HG02840 (cell line): ENCODE data around the gene SPAG16.
"Not testable (repeated sequence)": the region's sequence is repeated elsewhere in the genome, so short reads cannot be mapped to it uniquely, and the experiment has no call there.

ENCODE experiments used
- ATAC-seq: cut with Tn5 transposase; IDR thresholded peaks from one replicate; pipeline ENCODE4 v1.9.1; 2021; ENCODE audit warnings: mild to moderate bottlenecking, moderate library complexity, moderate number of reproducible peaks; ENCODE audit not compliant: unreplicated experiment, low FRiP score

Gene SPAG16

DNA sequence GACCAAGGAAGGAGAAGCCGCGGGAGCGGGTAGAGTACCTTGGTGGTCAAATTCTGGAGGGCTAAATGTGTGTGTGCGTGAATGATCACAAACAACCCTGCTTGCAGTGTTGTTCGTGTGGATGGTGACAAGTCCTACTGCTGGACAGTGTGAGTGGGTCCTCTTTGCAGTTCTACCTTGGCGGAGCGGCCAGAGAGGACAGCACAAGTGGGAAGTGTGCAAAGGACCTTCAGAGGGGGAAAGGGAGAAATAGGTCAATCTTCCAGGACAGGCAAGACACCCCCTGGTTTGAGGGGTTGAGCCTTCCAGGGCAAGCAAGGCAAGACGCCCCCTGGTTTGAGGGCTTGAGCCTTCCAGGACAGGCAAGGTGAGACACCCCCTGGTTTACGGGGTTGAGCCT lies 122.8 kb downstream of the SPAG16 start:
- ATAC-seq, result not testable (repeated sequence)

DNA sequence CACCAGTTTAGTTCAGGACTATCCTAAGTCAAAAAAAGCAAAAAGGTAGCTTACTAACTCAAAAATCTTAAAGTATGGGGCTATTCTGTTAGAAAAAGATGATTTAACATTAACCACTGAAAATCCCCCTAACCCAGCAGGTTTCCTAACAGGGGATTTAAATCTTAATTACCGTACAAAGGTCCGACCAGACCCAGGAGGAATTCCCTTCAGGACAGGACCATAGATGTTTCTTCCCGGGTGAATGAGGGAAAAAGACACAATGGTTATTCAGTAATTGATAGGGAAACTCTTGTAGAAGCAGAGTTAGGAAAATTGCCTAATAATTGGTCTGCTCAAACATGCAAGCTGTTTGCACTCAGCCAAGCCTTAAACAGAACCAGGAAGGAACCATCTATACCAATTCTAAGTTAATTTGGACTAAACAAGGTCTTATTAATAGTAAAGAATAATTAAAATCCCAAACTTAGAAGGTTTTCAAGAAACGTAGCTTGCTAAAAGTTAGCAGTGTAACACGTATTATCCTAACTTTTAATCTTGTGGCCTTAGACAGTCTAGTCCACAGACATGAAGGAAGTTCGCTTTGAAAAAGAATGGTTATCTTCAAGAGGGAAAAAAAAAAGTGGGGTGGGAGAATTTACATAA lies 124.3 kb downstream of the SPAG16 start:
- ATAC-seq, result not testable (repeated sequence)

DNA sequence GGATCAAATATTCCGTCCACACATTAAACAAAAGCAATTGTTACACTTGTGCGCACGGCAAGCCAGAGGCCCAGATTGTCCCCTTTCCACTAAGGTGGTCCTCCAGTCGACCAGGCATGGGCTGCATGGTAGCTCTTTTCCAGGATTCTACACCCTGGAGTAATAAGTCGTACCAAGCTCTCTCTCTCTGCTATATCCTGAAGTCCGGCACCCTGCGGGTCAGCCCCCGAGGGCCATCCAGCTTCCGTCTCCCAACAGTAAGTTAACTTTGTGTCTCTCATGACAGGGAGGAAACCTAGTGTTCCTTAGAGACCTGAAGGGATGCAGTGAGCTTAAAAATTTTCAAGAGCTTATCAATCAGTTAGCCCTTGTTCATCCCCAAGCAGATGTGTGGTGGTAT lies 126.4 kb downstream of the SPAG16 start:
- ATAC-seq, result not testable (repeated sequence)

DNA sequence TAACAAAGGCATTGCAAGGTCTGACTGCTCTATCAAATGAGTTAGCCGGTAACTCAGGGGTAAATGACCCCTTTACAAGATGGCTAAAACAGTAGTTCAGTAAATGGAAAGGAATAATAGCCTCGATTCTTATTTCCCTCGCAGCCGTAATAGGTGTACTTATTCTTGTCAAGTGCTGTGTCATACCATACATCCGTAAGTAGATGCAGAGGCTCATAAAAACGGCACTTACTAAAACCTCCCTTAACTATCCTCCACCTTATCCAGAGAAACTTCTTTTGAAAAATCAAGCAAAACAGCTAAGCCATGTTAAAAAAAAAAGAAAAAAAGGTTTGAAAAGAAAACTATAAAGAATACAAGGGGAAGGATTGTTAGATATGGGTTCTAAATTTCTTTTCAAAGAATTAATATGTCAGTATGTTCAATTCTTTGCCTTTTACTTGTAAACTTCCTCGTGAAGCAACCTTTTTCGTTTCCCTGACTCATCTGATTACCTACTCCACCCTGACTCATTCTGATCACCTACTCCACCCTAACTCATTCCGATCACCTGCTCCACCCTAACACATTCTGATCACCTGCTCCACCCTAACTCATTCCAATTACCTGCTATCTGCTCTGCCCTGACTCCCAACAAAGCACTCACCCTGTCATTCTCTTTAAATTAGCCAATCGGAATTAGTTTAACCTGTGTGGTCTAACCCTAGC lies 127.5 kb downstream of the SPAG16 start:
- ATAC-seq, result no peak

DNA sequence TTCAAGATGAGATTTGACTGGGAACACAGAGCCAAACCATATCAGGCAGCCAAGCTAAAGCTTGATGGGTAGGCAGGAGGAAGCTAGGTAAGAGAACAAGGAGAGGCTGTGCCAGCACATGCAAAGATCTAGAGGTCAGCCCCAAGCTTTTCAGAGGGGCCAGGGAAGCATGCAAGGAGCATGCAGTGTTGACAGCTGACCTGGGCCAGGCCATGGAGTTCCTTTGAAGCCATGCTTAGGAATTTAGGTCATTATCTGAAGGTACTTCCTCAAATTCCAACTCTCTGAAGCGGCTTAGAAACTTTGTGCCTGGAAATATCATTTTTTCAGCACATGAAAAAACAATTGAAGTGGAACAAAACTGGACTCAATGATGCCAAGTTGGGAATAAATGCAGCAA lies 130.8 kb downstream of the SPAG16 start:
- no peak for ATAC-seq

DNA sequence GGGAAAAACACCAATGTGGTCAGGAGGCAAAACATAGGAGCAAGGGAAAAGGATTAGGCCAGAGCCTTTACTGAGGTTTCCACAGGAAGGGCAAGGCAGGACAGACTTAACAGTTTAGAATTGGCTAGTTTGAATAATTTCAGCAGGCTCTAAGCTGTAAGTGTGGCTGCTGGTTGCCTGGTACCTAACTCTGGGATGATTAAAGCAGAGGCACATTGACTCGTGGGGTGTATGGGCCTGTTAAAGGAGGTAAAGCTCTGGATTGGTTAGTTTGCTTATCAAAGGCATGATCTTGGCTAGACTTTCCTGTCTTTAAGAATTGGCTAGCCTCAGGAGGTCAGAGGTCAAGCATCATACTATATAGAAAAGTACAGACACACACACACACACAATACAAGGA lies 132.6 kb downstream of the SPAG16 start:
- no peak for ATAC-seq

DNA sequence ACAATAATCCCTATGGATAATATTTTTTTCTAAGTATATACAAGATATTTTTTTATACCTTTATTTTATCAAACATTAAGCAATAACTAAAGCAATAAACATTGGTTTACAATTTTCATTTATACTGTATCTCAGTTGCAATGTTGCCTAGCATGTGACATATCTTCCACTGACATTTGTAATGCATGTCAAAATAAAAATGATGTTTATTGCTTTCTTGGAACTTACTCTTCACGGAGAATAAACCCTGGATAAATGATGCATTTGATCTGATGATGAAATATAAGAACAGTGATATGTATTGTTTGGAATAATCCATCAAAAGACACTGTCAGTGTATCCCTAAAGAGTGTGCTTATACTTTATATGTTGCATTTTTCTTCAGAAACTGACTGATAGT lies 135.7 kb downstream of the SPAG16 start:
- ATAC-seq, result no peak

DNA sequence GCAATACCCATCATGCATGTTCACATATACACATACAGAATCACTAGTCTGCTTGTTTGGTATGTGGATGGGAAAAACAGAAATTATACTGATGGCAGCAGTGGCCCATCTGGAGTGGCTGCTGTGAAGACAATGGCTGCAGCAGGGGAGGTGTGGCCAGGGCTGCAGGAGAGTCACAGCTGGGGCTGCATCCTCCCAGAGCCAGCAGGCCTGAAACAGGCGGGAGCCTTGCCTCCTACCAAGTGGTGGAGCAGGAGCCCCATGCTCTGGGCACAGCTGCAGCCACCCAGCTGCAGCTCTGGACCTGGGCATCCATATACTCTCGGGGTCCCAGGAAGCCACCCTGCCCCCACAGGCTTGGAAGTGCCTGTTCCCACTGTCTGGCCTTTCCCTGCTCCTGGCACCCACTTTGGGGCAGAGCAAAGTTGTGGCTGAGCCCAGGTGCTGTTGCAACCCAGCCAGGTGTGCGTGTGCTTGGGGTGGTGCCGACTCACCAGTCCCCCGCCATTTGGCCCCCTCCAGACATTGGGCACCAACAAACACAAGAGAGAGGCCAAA lies 136.6 kb downstream of the SPAG16 start:
- no peak for ATAC-seq

DNA sequence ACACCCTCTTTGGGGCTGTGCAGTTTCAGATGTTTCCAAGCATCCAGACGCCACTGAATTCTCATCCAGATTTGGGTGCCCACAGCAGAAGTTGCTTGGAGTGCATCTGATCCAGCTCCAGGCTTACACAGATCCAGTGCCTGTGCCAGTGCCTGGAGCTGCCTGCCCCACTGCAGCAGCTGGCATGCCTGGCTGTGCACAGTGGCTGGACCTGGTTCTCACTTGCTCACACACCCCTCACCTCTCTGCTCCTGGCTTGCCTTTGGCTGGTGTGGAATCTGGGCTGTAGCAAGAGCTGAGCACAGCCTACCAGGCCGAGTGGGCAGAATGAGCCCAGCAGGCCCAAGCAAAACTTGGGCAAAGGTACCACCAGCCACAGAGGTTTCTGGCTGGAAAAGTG lies 137.9 kb downstream of the SPAG16 start:
- no peak for ATAC-seq

DNA sequence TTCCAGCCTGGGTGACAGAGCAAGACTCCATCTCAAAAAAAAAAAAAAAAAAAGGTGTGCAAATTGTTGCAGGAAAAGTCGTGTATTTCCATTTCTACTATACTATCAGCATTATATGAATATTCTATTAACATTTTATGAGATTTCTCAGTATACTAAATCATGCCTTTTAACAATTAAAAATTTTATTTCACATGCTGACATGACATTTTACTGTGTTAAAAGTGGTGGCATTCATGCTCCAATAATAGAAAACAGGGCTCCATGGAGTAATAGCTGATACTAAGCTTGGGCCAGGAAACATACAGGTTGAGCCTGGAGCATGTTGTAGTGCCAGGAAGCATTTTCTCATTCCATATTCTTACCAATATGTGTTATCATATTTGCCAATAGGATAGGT lies 141.4 kb downstream of the SPAG16 start:
- no peak for ATAC-seq

DNA sequence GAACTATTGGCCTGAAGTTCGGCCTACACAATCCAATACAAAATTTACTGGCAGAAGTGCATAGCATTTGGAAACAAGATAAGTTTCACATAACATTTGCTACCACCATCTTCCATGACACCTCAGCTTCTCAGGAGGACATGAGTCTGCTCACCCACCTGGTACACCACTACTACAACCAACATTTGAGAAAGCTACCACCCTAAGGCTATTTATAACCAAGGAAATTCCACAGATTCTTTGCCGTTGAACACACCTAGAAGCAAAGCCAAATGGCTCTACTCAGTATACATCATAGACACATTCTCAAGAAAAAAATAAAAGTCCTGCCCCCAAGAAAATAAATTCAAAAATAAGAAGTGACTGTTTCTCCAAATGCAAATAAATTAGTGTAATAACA lies 145.3 kb downstream of the SPAG16 start:
- no peak for ATAC-seq

DNA sequence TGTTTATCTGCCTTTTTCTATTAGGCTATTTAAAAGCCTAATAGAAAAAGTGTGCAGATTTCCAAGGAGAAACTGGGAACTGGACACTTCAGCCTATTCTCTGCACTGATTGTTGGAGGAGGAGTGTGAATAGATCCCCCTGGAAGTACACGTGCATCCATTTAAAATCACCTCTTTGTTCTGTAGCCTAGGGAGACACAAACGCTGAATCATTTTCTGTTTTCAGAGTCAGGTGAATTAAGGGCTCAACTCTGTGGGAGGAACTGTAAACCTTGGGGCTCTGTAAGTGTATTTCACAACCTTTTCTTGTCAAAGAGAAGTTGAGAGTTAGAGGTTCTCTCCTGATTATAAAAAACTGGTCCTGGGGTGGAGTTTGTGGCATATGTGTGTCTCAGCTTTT lies 159.7 kb downstream of the SPAG16 start:
- no peak for ATAC-seq

DNA sequence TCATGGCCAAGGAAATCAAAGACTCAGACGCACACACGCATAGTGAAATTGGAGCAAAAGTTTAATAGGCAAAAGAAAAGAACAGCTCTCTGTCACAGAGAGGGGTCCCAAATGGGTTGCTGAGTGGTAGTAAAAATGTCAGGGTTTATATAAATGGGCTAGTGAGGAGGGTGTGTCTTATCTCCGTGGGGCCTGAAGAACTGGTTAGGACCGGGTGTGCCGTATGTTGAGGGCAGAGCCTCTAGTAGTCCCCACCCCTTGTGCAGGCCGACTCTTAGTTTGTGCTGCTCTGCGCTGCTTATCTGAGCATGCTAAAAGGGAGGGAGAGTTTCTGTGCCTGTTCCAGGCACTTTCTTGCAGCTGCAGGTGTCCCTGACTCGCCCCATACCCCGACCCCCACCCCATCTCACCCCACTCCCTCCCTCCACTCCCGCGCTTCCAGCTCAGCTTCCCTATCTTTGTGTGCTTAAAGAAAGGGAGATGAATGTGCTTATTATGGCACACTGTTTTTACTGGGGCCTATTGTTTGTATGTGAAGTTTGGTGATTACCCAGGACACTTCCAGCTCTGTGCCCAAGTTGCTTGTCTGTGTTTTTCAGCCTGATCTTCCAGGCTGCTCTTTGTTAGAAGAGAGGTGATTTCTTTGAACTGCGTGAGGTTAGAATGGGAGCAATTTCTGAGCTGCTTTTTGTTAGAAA lies 167.4 kb downstream of the SPAG16 start:
- ATAC-seq, result no peak

DNA sequence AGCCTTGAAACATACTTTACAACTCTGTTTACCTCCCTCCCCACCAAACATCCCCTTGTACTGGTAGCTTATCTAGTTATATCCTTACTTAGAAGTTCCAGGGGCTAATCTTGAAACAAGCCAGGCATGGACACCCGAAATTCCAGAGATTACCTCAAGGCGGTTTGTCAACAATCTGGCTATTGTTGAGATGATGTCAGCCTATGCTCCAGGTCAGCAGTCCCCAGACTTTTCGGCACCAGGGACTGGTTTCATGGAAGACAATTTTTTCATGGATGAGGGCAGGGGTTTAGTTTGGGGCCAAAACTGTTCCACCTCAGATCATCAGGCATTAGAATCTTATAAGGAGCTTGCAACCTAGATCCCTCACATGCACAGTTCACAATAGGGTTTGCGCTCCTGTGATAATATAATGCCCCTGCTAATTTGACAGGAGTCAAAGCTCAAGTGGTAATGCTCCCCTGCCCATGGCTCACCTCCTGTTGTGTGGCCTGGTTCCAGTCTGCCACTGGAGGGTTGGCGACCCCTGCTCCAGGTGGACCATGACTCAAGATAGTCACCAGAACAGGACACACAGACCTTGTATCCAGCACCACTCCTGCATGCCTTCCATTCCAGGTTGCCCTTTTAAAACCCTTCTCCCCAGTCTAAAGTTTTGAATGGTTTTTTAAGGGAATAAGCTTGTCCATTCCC lies 171.2 kb downstream of the SPAG16 start:
- no peak for ATAC-seq

DNA sequence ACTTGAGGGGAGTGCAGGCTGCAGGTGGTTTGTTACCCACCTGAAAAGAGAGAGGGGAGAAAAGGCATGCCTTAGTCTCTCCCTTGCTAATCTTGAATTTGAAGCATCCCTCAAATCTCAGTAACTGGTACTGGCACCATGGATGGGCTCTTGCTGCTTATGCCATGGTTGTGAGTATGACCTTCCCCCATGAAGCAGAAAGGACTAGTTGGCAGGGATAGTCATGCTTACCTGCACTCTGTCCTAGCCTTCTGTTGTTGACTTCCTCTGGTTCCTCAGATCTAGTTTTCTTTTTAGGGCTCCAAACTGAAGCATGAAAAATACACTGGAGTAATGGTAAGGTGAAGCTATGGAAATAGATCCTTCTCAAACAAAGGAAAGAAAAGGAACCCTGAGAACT lies 191.2 kb downstream of the SPAG16 start:
- ATAC-seq, result no peak

DNA sequence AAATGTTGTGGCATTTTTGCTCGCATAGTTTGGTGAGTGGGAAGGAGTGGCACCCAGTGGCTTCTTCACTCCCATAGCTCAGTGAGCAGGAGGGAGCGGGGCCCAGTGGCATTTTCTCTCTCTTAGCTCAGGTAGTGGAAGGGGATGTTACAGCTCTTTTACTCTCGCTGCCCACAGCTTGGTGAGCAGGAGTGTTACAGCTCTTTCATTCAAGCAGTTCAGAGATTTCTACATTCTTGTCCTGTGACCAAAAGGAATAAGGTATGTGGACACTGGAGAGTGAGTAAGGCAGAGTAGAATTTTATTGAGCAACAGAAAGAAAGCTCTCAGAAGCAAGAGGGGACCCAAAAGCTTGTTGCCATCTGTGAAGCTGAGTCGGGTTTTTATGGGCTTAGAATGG lies 192.4 kb downstream of the SPAG16 start:
- no peak for ATAC-seq

DNA sequence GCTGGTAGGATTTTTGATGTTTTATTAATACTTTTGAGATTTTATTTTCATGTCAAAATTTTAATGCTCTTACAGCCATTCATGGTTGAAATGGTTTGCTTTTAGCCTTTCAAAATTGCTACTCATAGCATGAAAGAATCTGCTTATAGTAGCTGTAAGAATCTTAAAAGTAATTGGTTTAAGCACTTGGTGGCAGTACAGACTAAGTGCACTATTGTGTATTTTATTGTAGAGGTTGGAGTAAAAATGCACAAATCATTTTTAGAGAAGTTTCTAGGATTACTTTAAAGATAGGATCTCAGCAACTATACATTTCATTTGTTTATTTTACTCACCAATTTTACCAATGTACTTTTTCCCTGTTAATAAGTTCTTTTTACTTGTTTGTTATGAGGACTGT lies 205.8 kb downstream of the SPAG16 start:
- ATAC-seq, result no peak

DNA sequence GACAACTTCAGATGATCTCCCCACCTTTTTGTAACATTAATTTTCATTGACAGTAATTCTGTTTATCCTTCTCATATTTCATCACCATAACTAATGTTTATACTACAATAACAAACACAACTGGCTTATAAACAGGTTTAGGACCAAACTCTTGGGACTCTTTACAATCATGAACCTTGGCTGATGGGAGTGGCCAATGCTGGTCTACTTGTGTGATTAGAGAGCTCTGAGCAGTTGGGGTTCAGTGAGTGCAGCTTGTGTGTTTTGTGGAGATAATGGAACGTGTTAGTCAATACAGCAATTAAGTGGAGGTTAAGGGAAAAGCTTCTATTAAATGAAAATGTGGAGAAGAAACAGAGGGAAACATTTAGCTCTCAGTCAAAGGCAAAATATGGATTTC lies 207.1 kb downstream of the SPAG16 start:
- no peak for ATAC-seq

DNA sequence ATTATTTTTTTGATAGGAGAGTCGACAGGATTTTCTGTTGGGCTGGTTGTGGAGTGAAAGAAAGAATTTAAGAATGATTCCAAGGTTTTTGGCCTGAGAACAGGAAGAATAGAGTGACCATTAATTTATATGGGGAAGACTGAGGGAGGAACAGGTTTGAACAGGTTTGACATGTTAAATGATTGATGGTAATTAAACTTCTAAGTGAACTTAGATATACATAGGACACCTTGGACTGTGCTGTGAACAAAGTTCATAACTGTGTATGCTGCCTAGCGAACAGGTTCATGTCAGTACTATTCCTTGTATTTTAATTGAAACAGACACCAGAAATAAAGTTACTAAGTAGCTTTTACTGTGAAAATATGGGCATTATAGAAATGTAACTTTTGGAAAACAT lies 212.0 kb downstream of the SPAG16 start:
- ATAC-seq, result no peak

DNA sequence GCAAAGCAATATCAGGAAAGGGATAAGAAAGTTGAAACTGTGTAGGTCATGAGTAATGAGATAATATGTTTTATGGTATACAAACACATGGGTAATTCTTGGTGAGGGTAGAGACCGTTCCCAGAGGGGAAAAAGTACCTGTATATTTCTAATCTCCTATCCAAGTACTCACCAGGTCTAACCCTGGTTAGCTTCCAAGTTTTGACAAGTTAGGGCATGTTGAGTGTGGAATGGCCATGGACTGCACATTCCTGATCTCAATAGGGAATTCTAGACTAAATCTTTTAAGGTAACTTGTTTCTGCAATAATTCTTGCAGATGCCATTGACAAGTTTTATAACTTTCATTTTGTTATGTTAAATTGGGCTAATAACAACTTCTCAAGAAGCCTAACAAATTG lies 216.6 kb downstream of the SPAG16 start:
- ATAC-seq, result no peak

DNA sequence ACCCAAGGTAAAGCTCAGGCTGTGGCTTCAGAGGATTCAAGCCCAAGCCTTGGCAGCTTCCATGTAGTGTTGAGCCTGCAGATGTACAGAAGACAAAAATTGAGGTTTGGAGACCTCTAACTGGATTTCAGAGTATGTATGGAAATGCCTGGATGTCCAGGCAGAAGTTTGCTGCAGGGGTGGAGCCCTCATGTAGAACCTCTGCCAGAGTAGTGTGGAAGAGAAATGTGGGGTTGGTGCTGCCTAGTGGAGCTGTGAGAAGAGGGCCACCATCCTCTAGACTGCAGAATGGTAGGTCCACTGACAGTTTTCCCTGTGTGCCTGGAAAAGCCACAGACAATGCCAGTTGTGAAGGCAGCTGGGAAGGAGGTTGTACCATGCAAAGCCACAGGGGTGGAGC lies 239.9 kb downstream of the SPAG16 start:
- no peak for ATAC-seq
